ENCODE measurements around the gene FCHO1. TPM values are rescaled to one million over a fixed set of nuclear protein-coding genes. Genes with fewer than 3 reads are reported as not detected.

FCHO1 gene
- total and polyA plus RNA-seq, 2 donors (not counting 3 experiments of a cell fraction or from before 2014, with no cell fraction given): 0.66 to 1.6 TPM

GRCh38 chr19:17805427-17805826 is 54.1 kb downstream of the FCHO1 start:
- no peaks in the 10 kb centered on the region for H3K79me2 ChIP-seq (ENCODE audit: control insufficient read depth, insufficient read depth, low read length)
- intact Hi-C loops (cut with micrococcal nuclease): no loop called here
- DNase-seq (ENCODE audit: low read depth, low spot score): no peak

More at GRCh38 chr19:17805427-17805826, 54.1 kb downstream of the FCHO1 start:
- Histone ChIP-seq H3K4me3 (replicated peaks in 1 of 3; ENCODE audit: insufficient read depth in 1 of 3, low read depth in 1 of 3, low read length in 3 of 3) (no peak overlapping the region), H4K20me1 (replicated peaks; ENCODE audit: control insufficient read depth, extremely low read depth, insufficient read depth, low read length) (no peaks in the 10 kb centered on the region), H3K9ac (replicated peaks; ENCODE audit: extremely low read depth, insufficient read depth, low read length) (no peak overlapping the region), H2AFZ (ENCODE audit: low read depth, low read length) (no peak overlapping the region), H3K4me1 (ENCODE audit: control insufficient read depth, extremely low read depth, insufficient read depth, low read length) (no peaks in the 10 kb centered on the region), H3K36me3 (ENCODE audit: control insufficient read depth in 2 of 2, extremely low read depth in 1 of 2, insufficient read depth in 2 of 2, low read length in 2 of 2) (no peaks in the 10 kb centered on the region), H3K9me3 (replicated peaks; ENCODE audit: control insufficient read depth, insufficient read depth, low read length) (no peaks in the 10 kb centered on the region), H3K9me1 (replicated peaks; ENCODE audit: control insufficient read depth, extremely low read depth, insufficient read depth, low read length) (no peaks in the 10 kb centered on the region), H3K4me2 (ENCODE audit: insufficient read depth, low read length) (no peak overlapping the region), H3K27me3 (ENCODE audit: control insufficient read depth in 2 of 2, insufficient read depth in 2 of 2, low read length in 2 of 2) (no peaks in the 10 kb centered on the region), H3K27ac (ENCODE audit: insufficient read depth, low read depth, low read length) (no peak overlapping the region)
- dilution Hi-C loops (cut with MboI; ENCODE audit: extremely low pct_ligation_motif_present, low sequenced_read_pairs): no loop called here
- POLR2A ChIA-PET: no interaction called here
- CTCF ChIA-PET: interaction anchor here (0.7 to 1.3 kb wide), 3 partner anchors 21 to 170 kb away, joined by 3 to 4 read pairs (median 3); no protein-coding TSS in a partner anchor
- BruUV-seq (replicated peaks): no TSS peak
- TF ChIP-seq FOS (IDR thresholded peaks at IDR 0.05; ENCODE audit: borderline replicate concordance, insufficient read depth, low read length) (no peak), MAX (IDR thresholded peaks at IDR 0.05; ENCODE audit: insufficient read depth, insufficient read length) (no peak), MYC (IDR thresholded peaks at IDR 0.05; ENCODE audit: low read depth, low read length) (no peak), POLR2A (IDR thresholded peaks at IDR 0.05; ENCODE audit: low read depth, low read length) (no peak), EZH2 (IDR thresholded peaks at IDR 0.05; ENCODE audit: borderline replicate concordance, low read depth, low read length, severe bottlenecking) (no peak), POLR2AphosphoS5 (IDR thresholded peaks at IDR 0.05; ENCODE audit: insufficient read depth, low read depth, low read length) (no peak), JUN (IDR thresholded peaks at IDR 0.05; ENCODE audit: borderline replicate concordance, insufficient read depth, insufficient read length, low read depth) (no peak), GATA2 (IDR thresholded peaks at IDR 0.05; ENCODE audit: insufficient read depth, insufficient read length, low read depth, low read length) (no peak)
- TF ChIP-seq, protein P1, sequence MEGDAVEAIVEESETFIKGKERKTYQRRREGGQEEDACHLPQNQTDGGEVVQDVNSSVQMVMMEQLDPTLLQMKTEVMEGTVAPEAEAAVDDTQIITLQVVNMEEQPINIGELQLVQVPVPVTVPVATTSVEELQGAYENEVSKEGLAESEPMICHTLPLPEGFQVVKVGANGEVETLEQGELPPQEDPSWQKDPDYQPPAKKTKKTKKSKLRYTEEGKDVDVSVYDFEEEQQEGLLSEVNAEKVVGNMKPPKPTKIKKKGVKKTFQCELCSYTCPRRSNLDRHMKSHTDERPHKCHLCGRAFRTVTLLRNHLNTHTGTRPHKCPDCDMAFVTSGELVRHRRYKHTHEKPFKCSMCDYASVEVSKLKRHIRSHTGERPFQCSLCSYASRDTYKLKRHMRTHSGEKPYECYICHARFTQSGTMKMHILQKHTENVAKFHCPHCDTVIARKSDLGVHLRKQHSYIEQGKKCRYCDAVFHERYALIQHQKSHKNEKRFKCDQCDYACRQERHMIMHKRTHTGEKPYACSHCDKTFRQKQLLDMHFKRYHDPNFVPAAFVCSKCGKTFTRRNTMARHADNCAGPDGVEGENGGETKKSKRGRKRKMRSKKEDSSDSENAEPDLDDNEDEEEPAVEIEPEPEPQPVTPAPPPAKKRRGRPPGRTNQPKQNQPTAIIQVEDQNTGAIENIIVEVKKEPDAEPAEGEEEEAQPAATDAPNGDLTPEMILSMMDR (IDR thresholded peaks at IDR 0.05; ENCODE audit: extremely low read depth in 1 of 2, insufficient read depth in 1 of 2, low read depth in 1 of 2, low read length in 2 of 2): no peak
- FAIRE-seq: no peak
